PC-3 (cell line): ENCODE data around the gene PHLDB1. TPM values are rescaled to one million over a fixed set of nuclear protein-coding genes. Genes with fewer than 3 reads are reported as not detected.

Experiments
- ATAC-seq: fragments of 200-7000 bp; cut with Tn5 transposase; 2 replicates; pipeline ENCODE4 v1.9.1; 2020; ENCODE audit warnings: mild to moderate bottlenecking, moderate library complexity
- BruUV-seq: library from RNA; stranded (reverse); fragments of 400-500 nt; replicated peaks from 2 replicates; lab custom pipeline; 2021; lab: Mats Ljungman, UMichigan
- CTCF ChIA-PET: fragments of 300-600 bp; sonication (Branson Sonifier 250); formaldehyde crosslinking; loops from one replicate; lab custom pipeline; 2022; ENCODE audit warnings: antibody characterized with exemption; lab: Charles Lee
- POLR2A ChIA-PET: fragments of 300-600 bp; sonication (Branson Sonifier 250); formaldehyde crosslinking; loops from one replicate; lab custom pipeline; 2022; ENCODE audit warnings: antibody characterized with exemption; ENCODE audit not compliant: unreplicated experiment; lab: Charles Lee
- DNase-seq: peaks from one replicate; pipeline ENCODE4 v3.0.0-alpha.2; 2015
- H2AFZ ChIP-seq: fragments of 300-600 bp; sonication (generic); 2 replicates; pipeline ENCODE4 v1.6.0; 2016; ENCODE audit warnings: antibody characterized with exemption, low read length
- H3F3A ChIP-seq: fragments of 300-600 bp; sonication (generic); one replicate; pipeline ENCODE4 v1.6.0; 2017; ENCODE audit warnings: antibody characterized with exemption, low read length, control low read depth, mild to moderate bottlenecking; ENCODE audit not compliant: unreplicated experiment
- H3K27ac ChIP-seq: fragments of 300-600 bp; sonication (generic); 2 replicates; pipeline ENCODE4 v1.5.1; 2016; ENCODE audit warnings: mild to moderate bottlenecking, low read length
- H3K27me3 ChIP-seq: fragments of 300-600 bp; sonication (generic); 2 replicates; pipeline ENCODE4 v1.6.1; 2016; ENCODE audit warnings: low read length, mixed read lengths
- H3K36me3 ChIP-seq: fragments of 300-600 bp; sonication (generic); 2 replicates; pipeline ENCODE4 v1.6.1; 2016; ENCODE audit warnings: low read depth, mixed run types, low read length, mixed read lengths
- H3K4me1 ChIP-seq: fragments of 300-600 bp; sonication (generic); 2 replicates; pipeline ENCODE4 v1.5.1; 2016; ENCODE audit warnings: low read length; ENCODE audit not compliant: insufficient read depth
- H3K4me2 ChIP-seq: fragments of 300-600 bp; sonication (generic); 2 replicates; pipeline ENCODE4 v1.6.0; 2016; ENCODE audit warnings: low read length
- H3K4me3 ChIP-seq: fragments of 300-600 bp; sonication (generic); 2 replicates; pipeline ENCODE4 v1.5.1; 2016; ENCODE audit warnings: mild to moderate bottlenecking, low read length, mixed read lengths
- H3K79me2 ChIP-seq: fragments of 300-600 bp; sonication (generic); 2 replicates; pipeline ENCODE4 v1.6.1; 2017; ENCODE audit warnings: low read length, mixed read lengths
- H3K9ac ChIP-seq: fragments of 300-600 bp; sonication (generic); 2 replicates; pipeline ENCODE4 v1.6.0; 2016; ENCODE audit warnings: mild to moderate bottlenecking, low read length
- H3K9me2 ChIP-seq: fragments of 300-600 bp; sonication (generic); replicated peaks from 2 replicates; pipeline ENCODE4 v1.6.1; 2016; ENCODE audit warnings: mixed run types, low read length, mixed read lengths
- H3K9me3 ChIP-seq: fragments of 300-600 bp; sonication (generic); 2 replicates; pipeline ENCODE4 v1.6.1; 2016; ENCODE audit warnings: low read length, mixed read lengths
- H4K20me1 ChIP-seq: fragments of 300-600 bp; sonication (generic); 2 replicates; pipeline ENCODE4 v1.6.1; 2016; ENCODE audit warnings: low read length, mixed read lengths
- EZH2 ChIP-seq: fragments of 300-600 bp; sonication (generic); IDR thresholded peaks from one replicate; pipeline ENCODE4 v1.6.1; 2017; ENCODE audit warnings: antibody characterized with exemption, mild to moderate bottlenecking, low read length; ENCODE audit not compliant: unreplicated experiment
- EZH2phosphoT487 ChIP-seq: fragments of 300-600 bp; sonication (generic); IDR thresholded peaks from 2 replicates; pipeline ENCODE4 v1.6.1; 2018; ENCODE audit warnings: mild to moderate bottlenecking, antibody characterized with exemption, low read length, borderline replicate concordance
- intact Hi-C: fragments of 100-400 bp; cut with micrococcal nuclease; formaldehyde crosslinking; loops from 2 replicates; pipeline ENCODE4 v1.9.0; 2023
- total RNA-seq: library from RNA; depleted of rRNA; stranded (reverse); fragments of >200 nt; gene quantifications from 2 replicates; pipeline ENCODE4 v1.2.3, GENCODE V29; 2014
- TF ChIP-seq, protein P1 (sequence below): fragments of 300-600 bp; sonication (generic); conservative IDR thresholded peaks from 2 replicates; pipeline ENCODE4 v1.5.1; 2017; ENCODE audit warnings: antibody characterized with exemption, low read depth, mild to moderate bottlenecking, low read length

Gene PHLDB1
- total RNA-seq, 1 experiment from 2014 or later: 36.1 TPM

DNA sequence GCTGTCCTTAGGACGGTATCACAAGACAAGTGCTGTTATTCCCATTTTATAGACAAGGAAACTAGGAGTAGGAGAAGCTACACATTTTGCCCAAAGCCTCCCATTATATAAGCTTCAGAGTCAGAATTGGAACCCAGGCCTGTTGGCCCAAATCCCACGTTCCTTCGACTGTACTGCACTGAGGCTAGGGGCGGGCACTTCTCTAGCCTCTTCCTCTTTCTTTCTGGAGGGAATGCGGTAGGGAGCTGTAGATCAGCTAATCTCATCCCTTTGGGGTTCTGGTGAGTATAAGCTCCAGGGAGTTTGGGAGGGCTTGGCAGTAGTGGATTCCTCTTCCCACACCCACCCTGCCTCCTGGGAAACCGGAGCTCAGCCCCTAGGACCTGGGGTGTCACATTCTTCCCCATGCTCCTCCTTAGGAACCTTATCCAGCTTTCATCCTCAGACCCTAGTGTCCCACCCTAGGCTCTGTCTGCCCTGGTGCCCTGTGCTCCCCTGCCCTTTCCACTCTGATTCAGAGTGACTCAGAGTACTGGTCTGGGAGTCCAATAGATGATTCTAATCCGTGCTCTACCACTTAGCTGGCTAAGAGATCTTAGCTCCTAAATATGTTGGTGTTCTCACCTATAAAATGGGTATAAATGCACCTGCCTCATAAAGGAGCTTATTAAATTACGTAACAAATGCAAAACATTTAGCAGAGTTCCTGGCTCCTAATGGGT, 29.3 kb downstream of the PHLDB1 start:
- TF ChIP-seq EZH2phosphoT487 (no peak), EZH2 (no peak)
- TF ChIP-seq, protein P1, sequence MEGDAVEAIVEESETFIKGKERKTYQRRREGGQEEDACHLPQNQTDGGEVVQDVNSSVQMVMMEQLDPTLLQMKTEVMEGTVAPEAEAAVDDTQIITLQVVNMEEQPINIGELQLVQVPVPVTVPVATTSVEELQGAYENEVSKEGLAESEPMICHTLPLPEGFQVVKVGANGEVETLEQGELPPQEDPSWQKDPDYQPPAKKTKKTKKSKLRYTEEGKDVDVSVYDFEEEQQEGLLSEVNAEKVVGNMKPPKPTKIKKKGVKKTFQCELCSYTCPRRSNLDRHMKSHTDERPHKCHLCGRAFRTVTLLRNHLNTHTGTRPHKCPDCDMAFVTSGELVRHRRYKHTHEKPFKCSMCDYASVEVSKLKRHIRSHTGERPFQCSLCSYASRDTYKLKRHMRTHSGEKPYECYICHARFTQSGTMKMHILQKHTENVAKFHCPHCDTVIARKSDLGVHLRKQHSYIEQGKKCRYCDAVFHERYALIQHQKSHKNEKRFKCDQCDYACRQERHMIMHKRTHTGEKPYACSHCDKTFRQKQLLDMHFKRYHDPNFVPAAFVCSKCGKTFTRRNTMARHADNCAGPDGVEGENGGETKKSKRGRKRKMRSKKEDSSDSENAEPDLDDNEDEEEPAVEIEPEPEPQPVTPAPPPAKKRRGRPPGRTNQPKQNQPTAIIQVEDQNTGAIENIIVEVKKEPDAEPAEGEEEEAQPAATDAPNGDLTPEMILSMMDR: no peak
- H3K27me3 ChIP-seq: no peaks in the 10 kb centered on the region
- no TSS peak for BruUV-seq
- H3K27ac ChIP-seq: no peak overlapping the region
- no peaks in the 10 kb centered on the region for H3K79me2 ChIP-seq
- POLR2A ChIA-PET: interaction anchor here (0.5 to 0.6 kb wide), 2 partner anchors 272 to 503 kb away, joined by 4 to 9 read pairs; no protein-coding TSS in a partner anchor
- intact Hi-C loops: no loop called here
- no peaks in the 10 kb centered on the region for H4K20me1 ChIP-seq
- DNase-seq (peak; percentile 33), ATAC-seq (no peak)
- no peaks in the 10 kb centered on the region for H3K36me3 ChIP-seq
- CTCF ChIA-PET: no interaction called here
- no peaks in the 10 kb centered on the region for H3K9me3 ChIP-seq
- H3K9me2 ChIP-seq: no peaks in the 10 kb centered on the region
- H3K4me2 ChIP-seq: no peak overlapping the region
- peaks cover 15% of the 10 kb centered on the region; the same call in 1 of the 2 replicates for H3K4me1 ChIP-seq
- no peak overlapping the region for H3K4me3 ChIP-seq
- H3F3A ChIP-seq: no peaks in the 10 kb centered on the region
- no peak overlapping the region for H3K9ac ChIP-seq
- H2AFZ ChIP-seq: no peak overlapping the region

DNA sequence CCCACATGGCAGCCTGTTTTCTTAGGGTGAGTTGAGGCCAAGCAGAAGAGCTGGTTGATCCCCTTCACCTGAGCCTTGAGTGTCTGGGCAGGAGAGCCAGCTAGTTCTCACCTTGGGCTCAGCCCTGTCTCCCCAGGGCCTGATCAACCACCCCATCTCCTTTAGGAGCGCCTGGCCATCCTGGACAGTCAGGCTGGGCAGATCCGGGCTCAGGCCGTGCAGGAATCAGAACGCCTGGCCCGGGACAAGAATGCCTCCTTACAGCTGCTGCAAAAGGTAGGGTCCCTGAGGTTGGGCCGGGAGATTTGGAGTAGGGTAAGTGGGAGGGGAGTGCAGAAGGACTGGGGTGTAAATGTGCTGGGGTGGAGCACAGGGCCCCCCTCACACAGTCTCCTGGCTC, 31.3 kb downstream of the PHLDB1 start:
- no peaks in the 10 kb centered on the region for H3K79me2 ChIP-seq
- ChIA-PET POLR2A (no interaction called here), CTCF (no interaction called here)
- H3K27ac ChIP-seq: no peak overlapping the region
- no peak overlapping the region for H3K4me3 ChIP-seq
- H3K9me3 ChIP-seq: no peaks in the 10 kb centered on the region
- no peak overlapping the region for H3K9ac ChIP-seq
- no peaks in the 10 kb centered on the region for H3K9me2 ChIP-seq
- H3K36me3 ChIP-seq: no peaks in the 10 kb centered on the region
- intact Hi-C loops: no loop called here
- DNase-seq: no peak
- no TSS peak for BruUV-seq
- no peaks in the 10 kb centered on the region for H3F3A ChIP-seq
- TF ChIP-seq EZH2: no peak
- TF ChIP-seq, protein P1: no peak
- TF ChIP-seq EZH2phosphoT487: no peak
- H3K4me1 ChIP-seq: peaks cover 14% of the 10 kb centered on the region; the same call in 1 of the 2 replicates
- H3K4me2 ChIP-seq: no peak overlapping the region
- no peak overlapping the region for H2AFZ ChIP-seq
- H3K27me3 ChIP-seq: no peaks in the 10 kb centered on the region
- ATAC-seq: no peak
- H4K20me1 ChIP-seq: no peaks in the 10 kb centered on the region

DNA sequence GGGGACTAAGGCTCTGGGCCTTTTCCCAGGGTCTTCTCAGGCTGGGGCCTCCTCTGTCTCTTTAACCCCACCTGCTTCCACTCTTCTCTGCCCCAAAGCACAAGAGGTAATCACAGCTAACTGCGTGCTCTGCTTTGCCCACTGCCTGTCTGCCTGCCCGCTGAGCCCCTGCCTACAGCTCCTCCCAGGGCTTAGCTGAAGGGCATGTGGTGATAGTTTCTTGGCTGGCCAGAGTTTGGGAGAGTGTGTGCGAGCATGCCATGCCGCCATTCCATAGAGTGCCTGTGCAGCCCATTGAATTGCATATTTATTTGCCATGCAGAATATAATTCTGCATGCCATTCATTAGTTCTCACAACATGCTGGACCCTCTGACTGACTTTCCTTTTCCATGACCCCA, 32.5 kb downstream of the PHLDB1 start:
- H3K36me3 ChIP-seq: peaks cover 7% of the 10 kb centered on the region; the same call in 1 of the 2 replicates
- POLR2A ChIA-PET: no interaction called here

More for the DNA sequence above, 32.5 kb downstream of the PHLDB1 start:
- intact Hi-C loops: no loop called here
- DNase-seq: no peak
- H3K27me3 ChIP-seq: no peaks in the 10 kb centered on the region
- no peak overlapping the region for H3K9ac ChIP-seq
- no peak overlapping the region for H2AFZ ChIP-seq
- H3K4me3 ChIP-seq: no peak overlapping the region
- no peak overlapping the region for H3K27ac ChIP-seq
- H3K4me2 ChIP-seq: no peak overlapping the region
- TF ChIP-seq, protein P1: no peak
- TF ChIP-seq EZH2: no peak
- ATAC-seq: no peak
- no peaks in the 10 kb centered on the region for H3F3A ChIP-seq
- no peaks in the 10 kb centered on the region for H3K79me2 ChIP-seq
- CTCF ChIA-PET: no interaction called here
- no peaks in the 10 kb centered on the region for H3K9me2 ChIP-seq
- peaks cover 4% of the 10 kb centered on the region; the same call in 1 of the 2 replicates for H3K4me1 ChIP-seq
- H4K20me1 ChIP-seq: no peaks in the 10 kb centered on the region
- no TSS peak for BruUV-seq
- H3K9me3 ChIP-seq: no peaks in the 10 kb centered on the region
